HG02798 (cell line): ENCODE results near the gene EHD2.
"Not testable (repeated sequence)": the region's sequence is repeated elsewhere in the genome, so short reads cannot be mapped to it uniquely, and the experiment has no call there.

ENCODE experiments used
- ATAC-seq: cut with Tn5 transposase; IDR thresholded peaks from one replicate; pipeline ENCODE4 v1.9.1; 2021; ENCODE audit warnings: mild to moderate bottlenecking; ENCODE audit not compliant: unreplicated experiment, poor library complexity

EHD2 gene

DNA sequence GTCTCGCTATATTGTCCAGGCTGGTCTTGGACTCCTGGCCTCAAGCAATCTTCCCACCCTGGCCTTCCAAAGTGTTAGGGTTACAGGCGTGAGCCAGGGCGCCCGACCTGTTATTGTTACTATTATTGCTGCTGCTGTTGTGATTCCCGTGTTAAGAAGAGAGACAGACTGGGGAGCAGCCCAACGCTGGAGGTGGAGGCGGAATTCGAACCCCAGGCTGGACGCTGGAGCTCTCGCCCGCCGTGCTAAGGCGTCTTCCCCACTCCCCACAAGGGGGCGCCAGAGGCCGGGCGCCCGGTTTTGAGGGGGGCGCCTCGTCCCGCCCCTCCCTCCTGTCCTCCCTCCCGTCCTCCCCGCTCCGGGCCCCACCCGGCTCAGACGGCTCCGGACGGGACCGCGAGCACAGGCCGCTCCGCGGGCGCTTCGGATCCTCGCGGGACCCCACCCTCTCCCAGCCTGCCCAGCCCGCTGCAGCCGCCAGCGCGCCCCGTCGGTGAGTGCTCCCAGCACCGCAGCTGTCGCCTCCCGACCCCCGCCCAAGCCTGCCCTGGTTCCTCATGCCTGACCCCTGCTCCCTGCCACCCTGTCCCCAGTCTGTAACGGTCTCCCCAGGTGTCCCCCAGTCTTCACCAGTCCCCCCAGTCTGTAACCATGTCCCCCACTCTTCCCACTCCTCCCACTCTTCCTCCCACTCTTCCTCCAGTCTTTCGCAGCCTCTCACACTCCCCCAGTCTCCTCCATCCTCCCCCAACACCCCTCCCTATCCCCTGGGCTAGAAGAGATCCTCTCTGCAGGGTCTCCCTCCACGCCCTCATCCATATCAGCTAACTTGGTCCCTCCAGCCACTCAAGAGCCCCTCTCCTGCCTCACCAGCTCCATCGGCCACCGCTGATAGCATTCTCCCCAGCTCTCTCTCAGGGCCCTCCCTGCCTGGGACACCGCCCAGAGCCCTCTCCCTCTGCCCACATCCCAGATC lies at the start of gene EHD2:
Gene EHD2 (plus strand): TSS at position 377 of the 976 bp plus-strand sequence. CDS start 3,191 bp downstream, outside the sequence.
- no peak for ATAC-seq

GRCh38 chr19:47663435-47663910 lies 49.7 kb upstream of the EHD2 start:
- ATAC-seq: no peak

DNA sequence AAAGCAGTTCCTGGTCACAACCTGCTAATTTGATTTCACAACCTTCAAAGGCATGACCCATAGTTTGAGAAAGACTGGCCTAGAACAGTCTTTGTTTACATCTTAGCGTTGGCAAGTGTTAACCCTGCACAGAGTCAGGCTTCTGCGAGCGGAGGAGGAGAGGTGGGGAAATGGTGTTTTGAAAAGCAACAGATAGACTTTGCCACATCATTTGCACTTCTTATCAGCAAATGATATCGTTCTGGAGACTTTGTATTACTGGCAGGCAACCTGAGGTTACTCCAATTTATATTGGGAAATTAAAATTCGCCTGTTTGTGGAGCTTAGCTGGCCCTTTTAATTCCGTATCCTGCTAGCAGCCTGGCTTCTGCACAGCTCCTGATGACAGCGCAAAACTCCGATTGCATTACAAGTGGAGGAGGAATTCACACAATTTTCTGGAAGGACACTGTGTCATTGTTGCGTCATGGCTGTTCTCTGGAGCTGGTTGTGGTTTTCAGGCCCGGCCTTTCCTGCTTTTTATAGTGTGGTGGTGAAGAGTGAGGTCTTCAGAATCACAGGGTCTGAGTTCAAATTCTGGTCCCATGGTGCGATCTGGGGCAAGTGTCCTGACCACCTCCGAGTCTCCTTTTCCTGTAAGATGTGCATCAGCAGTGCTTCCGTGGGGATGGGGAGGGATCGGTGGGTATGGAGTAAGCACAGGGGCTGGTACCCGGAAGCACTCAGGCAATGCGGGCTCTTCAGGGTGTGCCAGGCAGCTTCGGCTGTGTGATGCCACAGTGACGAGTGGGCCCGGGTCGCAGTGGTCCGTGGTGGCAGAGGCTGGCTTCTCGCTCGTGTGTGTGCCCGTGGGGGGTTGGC lies 49.1 kb upstream of the EHD2 start:
- ATAC-seq: no peak

GRCh38 chr19:47668556-47668955 lies 44.7 kb upstream of the EHD2 start:
- not testable (repeated sequence) for ATAC-seq

DNA sequence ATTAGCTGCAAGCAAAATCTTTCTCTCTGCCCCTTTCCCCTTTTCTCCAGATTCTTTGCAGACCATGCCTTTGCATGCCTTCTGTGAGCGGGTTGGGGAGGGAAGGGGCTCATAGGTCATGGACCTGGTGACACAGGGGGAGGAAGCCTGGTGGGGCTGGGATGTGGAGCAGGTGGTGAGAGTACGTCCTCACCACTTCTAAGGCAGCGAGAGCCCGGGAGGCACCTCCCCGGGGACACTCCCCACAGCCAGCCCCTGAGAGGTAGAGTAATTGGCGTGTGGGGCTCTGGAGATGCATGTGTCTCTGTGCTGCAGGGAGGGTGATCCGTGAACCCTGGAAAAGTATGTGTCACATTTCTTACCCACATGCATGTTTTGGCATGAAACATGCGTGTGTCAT lies 42.5 kb upstream of the EHD2 start:
- no peak for ATAC-seq

GRCh38 chr19:47671499-47671898 lies 41.7 kb upstream of the EHD2 start:
- ATAC-seq: no peak

- no peak for ATAC-seq
Observed at GRCh38 chr19:47673426-47673825, 39.8 kb upstream of the EHD2 start.

DNA sequence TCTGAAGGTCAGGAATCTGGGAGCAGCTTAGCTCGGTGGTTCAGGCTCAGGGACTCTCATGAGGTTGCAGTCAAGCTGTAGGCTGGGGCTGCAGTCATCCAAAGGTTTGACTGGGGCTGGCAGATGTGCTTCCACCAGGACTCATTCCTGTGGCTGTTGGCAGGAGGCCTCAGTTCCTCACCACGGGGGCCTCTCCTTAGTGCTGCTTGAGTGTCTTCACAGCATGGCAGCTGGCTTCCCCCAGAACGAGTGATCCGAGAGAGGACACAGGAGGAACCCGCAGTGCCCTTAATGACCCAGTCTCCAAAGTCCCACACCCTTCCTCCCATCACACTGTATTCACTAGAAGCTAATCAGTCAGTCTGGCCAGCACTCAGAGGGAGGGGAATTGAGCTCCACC lies 38.7 kb upstream of the EHD2 start:
- ATAC-seq: no peak

DNA sequence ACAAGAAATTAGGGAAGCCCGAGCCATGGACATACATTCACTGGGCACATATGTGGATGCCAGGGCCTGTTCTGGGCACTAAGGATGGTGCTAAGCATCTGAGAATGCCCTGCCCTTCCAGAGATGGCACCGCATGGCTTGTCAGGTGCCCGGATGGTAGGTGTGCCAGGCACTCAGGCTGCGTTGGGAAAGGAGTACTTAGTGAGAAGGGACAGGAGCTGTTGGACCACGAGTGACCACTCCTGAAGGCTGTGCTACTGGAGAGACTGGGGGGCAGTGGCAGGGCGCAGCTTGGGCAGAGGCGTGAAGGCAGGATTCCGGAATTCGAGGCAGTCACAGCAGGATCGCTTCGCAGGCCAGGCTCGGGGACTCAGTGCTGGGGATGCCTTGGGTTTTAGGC lies 38.0 kb upstream of the EHD2 start:
- ATAC-seq: no peak

DNA sequence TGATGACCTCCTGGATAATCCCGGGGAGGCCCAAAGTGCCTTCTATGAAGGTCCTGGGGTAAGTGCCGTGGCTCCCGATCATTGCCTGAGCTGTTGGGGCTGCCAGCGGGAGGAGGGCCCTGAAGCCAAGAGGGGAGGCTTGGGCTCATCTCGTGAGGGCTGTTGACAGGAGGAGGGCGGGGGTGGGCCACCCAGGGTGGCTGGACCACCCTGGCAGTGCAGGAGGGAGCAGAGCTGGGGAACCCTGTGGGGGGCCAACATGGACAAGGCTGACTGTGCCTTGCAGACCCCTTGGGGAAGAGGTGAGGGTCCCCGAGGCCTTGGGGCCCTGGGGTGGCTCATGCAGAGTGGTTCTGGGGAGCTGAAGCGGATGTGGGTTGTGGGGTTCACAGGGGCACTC lies 37.4 kb upstream of the EHD2 start:
- ATAC-seq: no peak

DNA sequence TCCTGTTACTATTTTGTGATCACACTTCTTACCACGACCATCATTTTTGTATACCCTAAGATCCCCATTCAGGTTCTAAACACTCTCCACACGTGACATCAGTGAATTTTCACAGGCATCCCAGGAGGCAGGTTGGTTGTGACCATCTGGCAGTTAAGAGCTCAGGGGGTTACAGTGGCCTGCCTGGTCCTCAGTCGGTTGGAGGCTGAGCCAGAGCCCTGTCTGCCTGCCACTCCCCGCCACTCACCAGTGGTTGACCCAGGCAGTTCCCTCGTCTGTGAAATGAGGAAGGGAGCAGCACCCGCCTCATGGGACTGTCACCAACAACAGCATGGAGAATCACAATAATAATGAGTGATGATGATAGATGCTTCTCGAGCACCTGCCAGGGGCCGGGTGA lies 36.4 kb upstream of the EHD2 start:
- no peak for ATAC-seq

DNA sequence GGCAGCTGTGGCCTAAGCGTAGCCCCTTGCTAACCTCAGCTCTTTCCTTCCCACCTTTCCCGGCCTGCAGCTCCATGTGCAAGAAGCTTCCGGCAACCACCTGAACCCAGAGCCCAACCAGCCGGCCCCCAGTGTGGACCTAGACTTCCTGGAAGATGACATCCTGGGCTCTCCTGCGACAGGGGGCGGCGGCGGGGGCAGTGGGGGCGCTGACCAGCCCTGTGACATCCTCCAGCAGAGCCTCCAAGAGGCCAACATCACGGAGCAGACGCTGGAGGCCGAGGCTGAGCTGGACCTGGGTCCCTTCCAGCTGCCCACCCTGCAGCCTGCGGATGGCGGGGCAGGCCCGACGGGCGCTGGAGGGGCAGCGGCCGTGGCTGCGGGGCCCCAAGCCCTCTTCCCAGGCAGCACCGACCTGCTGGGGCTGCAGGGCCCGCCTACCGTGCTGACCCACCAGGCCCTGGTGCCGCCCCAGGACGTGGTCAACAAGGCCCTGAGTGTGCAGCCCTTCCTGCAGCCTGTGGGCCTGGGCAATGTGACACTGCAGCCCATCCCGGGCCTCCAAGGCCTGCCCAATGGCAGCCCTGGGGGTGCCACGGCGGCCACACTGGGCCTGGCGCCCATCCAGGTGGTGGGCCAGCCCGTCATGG lies 33.8 kb upstream of the EHD2 start:
- ATAC-seq: no peak

DNA sequence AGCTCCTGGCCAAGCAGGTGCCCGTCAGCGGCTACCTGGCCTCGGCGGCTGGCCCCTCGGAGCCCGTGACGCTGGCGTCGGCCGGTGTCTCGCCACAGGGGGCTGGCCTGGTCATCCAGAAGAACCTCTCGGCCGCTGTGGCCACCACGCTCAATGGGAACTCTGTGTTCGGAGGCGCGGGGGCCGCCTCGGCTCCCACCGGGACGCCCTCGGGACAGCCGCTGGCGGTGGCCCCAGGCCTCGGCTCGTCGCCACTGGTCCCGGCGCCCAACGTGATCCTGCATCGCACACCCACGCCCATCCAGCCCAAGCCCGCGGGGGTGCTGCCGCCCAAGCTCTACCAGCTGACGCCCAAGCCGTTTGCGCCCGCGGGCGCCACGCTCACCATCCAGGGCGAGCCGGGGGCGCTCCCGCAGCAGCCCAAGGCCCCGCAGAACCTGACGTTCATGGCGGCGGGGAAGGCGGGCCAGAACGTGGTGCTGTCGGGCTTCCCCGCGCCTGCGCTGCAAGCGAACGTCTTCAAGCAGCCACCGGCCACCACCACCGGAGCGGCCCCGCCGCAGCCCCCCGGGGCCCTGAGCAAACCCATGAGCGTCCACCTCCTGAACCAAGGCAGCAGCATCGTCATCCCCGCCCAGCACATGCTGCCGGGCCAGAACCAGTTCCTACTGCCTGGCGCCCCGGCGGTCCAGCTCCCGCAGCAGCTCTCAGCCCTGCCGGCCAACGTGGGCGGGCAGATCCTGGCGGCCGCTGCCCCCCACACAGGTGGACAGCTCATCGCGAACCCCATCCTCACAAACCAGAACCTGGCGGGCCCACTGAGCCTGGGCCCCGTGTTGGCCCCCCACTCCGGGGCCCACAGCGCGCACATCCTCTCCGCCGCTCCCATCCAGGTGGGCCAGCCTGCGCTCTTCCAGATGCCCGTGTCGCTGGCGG lies 33.0 kb upstream of the EHD2 start:
- ATAC-seq: no peak

DNA sequence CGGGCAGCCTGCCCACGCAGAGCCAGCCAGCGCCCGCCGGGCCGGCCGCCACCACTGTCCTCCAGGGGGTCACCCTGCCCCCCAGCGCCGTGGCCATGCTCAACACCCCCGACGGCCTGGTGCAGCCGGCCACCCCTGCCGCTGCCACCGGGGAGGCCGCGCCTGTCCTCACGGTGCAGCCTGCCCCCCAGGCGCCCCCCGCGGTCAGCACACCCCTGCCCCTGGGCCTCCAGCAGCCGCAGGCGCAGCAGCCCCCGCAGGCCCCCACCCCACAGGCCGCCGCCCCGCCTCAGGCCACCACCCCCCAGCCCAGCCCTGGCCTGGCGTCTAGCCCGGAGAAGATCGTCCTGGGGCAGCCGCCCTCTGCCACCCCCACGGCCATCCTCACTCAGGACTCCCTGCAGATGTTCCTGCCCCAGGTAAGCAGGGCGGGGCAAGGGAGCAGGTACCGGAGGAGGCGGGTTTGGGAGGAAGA lies 32.3 kb upstream of the EHD2 start:
- no peak for ATAC-seq

DNA sequence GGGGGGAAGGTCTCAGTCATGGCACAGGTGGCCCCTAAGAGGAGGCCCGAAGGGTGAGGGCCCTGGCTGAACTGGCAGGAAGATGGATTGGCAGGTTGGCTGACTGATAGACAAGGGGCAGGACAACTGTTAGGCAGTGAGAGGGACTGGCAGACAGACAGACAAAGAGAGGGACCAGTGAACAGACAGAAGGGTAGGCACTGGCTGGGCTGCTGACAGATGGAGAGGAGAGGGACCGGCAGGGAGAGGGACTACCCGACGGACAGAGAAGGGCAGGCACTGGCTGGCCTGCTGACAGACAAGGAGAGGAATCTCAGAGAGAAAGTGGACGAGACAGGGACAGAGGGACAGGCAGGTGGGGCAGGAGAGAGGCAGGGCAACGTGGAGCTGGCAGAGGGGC lies 31.8 kb upstream of the EHD2 start:
- no peak for ATAC-seq

DNA sequence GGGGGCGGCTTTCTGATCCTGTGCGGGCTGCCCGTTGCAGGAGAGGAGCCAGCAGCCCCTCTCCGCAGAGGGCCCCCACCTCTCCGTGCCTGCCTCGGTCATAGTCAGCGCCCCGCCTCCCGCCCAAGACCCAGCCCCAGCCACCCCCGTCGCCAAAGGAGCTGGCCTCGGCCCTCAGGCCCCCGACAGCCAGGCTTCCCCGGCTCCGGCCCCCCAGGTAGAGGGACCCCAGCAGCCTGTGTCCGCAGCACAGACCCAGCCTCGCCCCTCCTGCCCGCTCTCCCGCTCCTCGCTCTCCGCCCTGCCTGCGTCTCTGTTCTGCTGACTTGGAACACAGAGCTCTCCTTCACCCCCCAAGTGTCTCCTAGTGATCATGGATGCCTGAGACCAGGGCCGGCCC lies 31.3 kb upstream of the EHD2 start:
- no peak for ATAC-seq

DNA sequence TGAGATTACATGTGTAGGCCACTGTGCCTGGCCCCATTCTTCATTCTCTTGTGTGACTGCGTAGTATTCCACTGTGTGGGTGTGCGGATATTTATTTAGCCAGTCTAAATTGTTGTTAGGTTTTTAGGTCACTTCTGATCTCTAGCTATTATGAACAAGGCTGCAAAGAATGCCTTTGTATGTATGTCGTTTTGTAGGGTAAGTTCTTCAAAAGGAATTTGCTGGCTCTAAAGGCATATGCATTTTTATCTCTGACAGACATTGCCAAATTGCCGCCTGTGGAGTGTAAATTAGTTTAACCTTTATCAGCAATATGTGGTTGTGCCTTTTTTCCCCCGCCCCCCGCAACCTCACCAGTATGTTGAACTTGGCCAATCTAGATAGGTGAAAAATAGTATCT lies 30.3 kb upstream of the EHD2 start:
- ATAC-seq: no peak

DNA sequence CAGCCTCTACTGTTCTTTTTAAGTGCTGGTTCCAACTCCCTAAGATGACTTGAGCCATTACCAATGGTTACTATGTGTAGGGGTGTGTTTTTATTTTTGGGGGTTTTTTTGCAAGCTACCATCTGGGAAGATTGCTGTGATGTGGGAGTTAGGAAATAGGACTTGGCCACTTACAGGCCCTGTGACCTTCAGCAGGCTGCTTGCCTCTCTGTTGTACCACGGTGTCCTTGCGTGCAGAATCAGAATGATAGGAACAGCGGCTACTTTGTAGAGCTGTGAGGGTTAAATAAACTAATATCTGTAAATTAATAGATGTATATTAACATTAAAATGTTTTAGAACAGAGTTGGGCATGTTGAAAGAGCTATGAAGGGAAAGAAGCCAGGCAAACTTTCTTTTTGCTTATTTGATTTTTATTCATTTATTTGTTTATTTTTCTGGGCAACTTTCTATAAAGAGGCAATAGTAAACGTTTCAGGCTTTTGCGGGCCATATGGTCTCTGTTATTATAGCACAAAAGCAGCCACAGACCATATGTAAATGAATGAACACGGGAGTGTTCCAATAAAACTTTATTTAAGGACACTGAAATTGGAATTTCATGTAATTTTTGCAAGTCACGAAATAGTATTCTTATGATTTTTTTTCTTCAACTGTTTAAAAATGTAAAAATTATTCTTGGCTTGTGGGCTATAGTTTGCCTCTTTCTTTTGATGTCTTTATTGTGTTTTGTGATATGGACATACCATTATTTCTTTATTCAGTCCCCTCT lies 26.4 kb upstream of the EHD2 start:
- ATAC-seq: no peak

- ATAC-seq: no peak
Observed at GRCh38 chr19:47687906-47688305, 25.3 kb upstream of the EHD2 start.
